HG02840 (cell line): ENCODE data around the gene FOLR3.
"Not testable (repeated sequence)": the region's sequence is repeated elsewhere in the genome, so short reads cannot be mapped to it uniquely, and the experiment has no call there.

Source experiments
- ATAC-seq: cut with Tn5 transposase; IDR thresholded peaks from one replicate; pipeline ENCODE4 v1.9.1; 2021; ENCODE audit warnings: mild to moderate bottlenecking, moderate library complexity, moderate number of reproducible peaks; ENCODE audit not compliant: unreplicated experiment, low FRiP score

FOLR3 gene

DNA sequence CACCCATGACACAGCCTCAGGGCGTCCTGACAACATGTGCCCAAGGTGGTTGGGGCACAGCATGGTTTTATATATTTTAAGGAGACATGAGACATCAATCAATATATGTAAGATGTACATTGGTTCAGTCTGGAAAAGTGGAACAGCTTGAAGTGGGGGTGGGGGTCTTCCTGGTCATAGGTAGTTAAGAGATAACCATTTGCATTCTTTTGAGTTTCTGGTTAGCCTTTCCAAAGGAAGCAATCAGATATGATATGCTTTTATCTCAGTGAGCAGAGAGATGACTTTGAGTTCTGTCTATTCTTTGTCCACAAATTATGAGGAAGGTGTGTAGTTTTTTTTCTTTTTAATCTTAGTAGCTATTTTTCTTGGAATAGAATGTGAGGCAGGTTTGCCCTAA is 12.9 kb upstream of the FOLR3 start:
- no peak for ATAC-seq

DNA sequence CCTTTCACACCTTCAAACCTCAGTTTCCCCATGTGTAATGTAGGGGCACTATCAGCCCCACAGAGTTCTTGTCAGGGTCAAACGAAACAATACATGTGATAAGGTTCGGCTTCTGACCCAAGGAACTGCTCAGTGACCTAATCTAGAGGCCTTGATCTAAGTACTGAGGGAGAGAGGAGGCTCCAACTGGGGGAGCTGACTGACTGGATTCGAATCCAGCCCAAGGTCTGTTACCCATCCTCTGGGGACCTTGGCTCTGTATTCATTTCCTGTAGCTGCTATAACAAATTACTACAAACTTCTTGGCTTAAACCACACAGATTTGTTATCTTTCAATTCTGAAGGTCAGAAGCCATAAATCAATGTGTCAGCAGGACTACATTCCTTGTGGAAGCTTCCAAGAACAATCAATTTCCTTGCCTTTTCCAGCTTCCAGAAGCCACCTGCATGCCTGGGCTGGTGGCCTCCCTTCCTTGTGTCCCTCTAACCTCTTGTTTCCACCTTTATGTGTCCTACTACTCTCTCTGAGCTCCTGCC is 12.3 kb upstream of the FOLR3 start:
- no peak for ATAC-seq

DNA sequence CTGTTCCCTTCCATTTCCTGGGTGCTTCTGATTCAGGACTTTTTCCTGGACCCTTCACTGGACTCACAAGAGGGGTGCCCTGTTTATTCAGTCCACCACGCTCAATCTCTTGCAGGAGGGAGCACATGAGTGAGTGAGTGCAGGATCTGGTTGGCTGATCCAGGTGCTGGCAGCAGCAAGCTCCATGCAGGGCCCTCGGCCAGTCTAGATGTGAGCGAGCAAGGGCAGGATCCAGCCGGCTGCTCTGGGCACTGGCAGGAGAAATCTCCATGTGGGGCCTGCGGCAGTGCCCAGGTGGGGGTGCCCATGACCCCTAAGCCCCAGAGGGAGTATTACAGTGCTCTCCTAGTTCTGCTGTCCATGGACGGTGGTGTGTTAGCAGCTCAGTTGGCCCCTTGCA is 11.5 kb upstream of the FOLR3 start:
- no peak for ATAC-seq

DNA sequence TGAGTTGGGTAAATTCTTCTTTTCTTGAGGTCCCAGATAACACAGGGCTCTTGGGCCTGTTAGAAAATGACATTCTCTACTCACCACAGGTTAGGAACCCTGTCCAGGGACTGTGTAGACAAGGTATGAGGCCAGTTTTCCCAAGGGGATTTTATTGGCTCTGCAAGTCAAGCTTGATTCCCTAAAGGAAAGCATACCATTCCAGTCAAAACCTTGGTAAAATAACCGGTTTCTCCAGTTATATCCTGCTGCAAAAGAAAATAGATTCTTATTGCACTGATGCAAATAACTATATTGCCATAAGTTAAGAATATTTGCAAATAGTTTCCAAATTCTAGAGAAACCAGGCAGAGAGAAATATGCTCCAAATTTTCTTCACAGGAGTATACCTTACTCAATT is 9.6 kb upstream of the FOLR3 start:
- no peak for ATAC-seq

DNA sequence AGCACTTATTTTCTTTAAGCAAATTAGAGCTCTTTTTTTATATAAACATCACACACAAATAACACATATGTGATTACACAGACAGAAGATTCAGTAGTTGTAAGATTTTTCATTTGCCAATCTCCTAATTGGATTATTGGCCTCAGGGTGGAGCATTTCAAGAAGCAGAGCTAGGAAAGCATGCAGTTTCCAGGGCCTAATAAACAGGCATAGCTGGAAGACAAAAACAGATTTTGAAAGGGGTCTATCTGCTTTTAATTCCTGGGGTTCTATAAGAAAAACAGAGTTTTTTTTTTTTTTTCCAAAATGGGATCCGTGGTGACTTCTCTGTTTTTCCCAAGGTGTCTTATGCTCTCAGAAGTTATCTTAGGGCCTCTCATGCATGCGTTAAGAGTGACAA is 7.6 kb upstream of the FOLR3 start:
- ATAC-seq, result no peak

DNA sequence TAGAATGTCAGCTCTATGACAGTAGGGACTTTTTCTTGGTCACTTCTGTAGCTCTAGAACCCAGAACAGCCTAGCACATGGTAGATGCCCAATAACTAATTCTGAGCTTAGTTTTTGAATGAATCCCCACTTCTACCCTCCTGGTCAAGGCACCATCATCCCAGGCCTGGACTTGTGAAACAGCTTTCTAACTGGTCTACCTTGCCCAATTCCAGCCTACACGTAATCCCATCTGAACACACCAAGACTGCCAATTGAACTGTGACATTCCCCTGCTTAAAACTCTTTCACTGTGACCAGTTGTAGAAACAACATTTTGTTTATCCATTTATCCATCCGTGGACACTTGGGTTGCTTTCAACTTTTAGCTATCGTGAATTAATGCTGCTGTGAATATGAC is 6.1 kb upstream of the FOLR3 start:
- no peak for ATAC-seq

DNA sequence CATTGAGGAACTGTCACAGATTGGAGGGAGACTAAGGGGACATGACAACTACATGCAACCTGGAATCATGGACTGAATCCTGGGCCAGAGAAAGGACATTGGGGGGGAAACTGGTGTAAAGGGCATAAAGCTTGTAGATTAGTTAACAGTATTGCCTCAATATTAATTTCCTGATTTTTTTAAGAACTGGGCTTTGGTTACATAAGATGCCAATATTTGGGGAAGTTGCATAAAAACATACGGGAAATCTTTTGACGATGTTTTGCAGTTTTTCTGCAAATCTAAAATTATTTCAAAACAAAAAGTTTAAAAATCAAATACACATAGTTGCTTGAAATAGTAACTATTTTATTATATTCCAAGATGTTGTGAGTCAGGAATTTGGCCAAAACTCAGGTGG is 2.9 kb upstream of the FOLR3 start:
- no peak for ATAC-seq

DNA sequence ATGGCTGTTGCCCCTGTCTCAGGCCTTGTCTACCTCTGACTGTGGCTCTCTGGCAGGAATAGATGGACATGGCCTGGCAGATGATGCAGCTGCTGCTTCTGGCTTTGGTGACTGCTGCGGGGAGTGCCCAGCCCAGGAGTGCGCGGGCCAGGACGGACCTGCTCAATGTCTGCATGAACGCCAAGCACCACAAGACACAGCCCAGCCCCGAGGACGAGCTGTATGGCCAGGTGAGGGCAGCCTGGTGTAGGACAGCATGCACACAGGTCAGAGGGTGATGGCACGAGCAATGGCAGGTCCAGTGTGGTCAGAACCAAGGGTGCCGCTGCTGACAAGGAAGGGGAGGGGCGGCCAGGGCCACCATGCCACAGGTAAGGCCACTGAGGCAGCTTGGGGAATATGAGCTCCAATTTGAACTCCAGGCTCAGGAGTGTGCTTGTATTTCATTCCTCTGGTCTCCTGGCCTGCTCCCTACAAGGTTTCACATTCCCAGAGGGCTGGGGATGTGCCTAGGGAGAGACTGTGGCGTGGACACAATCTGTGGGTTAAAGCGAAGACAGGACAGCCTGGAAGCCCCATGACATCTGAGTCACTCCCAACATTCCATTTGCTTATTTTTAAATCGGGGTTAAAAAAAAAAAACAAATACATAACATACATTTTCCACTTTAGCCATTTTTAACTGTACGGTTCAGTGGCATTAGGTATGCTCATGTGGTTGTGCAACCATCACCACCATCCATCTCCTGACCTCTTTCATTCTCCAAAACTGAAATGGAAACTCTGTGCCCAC is 562 bp downstream of the FOLR3 start:
- ATAC-seq, result no peak

DNA sequence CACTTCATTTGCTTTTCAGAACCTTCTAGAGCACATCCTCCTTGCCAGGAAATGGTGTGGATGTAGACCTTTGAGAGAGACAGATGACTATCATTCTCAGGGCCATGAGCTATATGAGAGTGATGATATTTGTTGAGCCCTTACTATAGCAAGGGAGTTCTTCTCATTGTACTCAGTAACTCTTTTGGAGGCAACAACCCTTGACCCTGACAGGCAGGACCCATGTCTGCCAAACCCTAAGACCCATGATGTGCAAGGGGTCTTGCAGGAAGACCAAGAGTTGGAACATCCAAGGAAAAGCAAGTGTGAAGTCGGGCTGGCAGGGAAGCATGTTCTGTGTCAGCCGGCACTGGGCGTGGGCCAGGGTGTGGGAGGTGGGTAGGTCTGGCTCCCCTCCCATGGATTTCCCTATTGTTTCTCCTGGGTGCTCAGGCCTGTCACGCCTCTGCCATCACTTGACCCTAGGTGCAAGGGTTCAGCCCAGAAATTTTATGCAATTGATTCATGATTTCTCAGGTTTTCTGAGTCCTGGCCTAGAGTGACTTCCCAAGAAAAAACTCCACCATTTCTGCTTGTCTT is 1.2 kb downstream of the FOLR3 start:
- ATAC-seq, result no peak

DNA sequence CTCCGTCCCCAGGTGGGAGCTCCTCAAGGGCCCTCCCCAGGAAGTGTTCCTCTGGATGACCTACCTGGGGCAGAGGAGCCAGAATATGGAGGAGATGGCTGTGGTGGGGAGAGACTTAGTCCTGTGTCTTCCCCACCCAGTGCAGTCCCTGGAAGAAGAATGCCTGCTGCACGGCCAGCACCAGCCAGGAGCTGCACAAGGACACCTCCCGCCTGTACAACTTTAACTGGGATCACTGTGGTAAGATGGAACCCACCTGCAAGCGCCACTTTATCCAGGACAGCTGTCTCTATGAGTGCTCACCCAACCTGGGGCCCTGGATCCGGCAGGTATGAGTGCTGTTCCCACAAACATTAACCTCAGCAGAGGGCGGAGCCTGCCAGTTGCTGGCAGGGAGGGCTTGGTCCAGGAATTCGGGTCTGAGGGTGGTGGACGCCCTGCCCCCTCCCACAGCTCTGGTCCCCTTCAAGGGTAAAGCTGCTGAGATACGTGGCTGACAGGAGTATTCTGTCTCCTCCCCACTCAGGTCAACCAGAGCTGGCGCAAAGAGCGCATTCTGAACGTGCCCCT is 3.4 kb downstream of the FOLR3 start:
- ATAC-seq, result no peak

DNA sequence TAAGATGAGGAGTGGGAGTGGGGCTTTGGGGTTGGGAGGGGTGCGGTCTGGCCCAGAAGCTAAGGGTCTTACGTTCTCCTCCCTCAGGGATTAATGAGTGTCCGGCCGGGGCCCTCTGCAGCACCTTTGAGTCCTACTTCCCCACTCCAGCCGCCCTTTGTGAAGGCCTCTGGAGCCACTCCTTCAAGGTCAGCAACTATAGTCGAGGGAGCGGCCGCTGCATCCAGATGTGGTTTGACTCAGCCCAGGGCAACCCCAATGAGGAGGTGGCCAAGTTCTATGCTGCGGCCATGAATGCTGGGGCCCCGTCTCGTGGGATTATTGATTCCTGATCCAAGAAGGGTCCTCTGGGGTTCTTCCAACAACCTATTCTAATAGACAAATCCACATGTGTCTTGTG is 4.0 kb downstream of the FOLR3 start:
- no peak for ATAC-seq

DNA sequence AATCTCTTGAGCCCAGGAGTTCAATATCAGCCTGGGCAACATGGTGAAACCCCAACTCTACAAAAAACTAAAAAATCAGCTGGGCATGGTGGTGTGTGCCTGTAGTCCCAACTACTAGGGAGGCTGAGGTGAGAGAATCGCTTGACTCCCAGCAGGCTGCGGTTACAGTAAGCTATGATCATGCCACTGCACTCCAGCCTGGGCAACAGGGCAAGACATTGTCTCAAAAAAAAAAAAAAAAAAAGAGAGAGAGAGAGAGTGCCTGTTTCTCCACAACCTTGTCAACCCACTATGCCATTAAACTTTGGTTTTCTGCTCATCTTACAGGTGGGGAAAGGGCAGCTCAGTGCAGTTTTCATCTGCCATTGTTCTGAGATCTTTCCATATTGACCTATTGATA is 5.1 kb downstream of the FOLR3 start:
- no peak for ATAC-seq

DNA sequence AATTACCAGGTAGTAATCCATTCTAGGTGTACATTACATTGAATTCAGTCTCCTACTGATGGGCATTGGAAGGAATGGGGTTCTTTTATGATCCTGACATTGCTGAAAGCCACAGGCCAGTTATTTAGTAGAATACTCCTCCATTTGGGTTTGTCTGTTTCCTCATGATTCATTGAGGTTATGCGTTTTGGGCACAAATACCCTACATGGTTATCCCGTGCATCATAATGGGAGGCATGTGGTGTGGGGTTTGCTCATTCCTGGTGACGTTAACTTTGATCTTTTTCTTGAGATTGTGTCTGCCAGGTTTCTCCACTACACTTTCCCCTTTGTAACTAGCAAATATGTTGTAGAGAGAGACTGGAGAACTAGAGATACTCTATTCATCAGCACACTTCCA is 5.5 kb downstream of the FOLR3 start:
- ATAC-seq, result no peak

DNA sequence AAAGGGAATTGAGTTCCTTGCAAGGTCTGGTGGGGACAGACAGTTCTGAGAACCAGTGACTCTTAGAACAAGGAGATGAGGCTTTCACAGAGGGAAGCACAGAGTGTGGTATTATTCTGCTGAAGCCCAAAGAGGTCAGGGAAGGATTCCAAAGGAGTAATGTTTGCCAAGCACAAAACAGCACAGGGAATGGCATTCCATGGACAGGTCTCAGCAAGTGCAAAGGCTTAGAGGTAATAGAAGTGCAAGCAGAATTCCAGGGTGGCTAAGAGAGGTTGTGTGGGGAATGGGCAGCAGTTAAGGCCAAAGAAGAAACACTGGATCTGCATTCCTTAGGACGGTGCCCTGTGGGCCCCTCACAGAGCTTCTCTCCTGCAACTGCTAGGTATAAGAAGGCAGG is 6.6 kb downstream of the FOLR3 start:
- not testable (repeated sequence) for ATAC-seq

DNA sequence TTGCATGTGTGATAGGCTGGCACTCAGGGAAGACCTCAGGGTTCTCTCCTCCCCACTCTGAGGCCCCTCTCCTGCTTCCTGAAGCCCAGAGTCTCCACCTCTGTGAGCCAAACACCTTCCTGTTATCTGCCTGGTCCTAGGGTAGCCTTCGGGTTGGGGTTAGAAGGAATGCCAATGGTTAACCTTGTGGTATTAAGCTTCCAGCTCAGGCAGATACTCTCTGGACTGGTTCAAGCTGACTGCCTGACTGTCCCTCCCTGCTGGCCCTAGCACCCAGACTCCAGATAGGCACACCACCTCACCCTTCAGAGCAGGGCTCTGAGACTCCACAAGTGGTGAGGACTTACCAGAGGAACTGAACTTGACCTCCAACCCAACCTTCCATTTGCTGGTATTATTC is 7.0 kb downstream of the FOLR3 start:
- ATAC-seq, result not testable (repeated sequence)

DNA sequence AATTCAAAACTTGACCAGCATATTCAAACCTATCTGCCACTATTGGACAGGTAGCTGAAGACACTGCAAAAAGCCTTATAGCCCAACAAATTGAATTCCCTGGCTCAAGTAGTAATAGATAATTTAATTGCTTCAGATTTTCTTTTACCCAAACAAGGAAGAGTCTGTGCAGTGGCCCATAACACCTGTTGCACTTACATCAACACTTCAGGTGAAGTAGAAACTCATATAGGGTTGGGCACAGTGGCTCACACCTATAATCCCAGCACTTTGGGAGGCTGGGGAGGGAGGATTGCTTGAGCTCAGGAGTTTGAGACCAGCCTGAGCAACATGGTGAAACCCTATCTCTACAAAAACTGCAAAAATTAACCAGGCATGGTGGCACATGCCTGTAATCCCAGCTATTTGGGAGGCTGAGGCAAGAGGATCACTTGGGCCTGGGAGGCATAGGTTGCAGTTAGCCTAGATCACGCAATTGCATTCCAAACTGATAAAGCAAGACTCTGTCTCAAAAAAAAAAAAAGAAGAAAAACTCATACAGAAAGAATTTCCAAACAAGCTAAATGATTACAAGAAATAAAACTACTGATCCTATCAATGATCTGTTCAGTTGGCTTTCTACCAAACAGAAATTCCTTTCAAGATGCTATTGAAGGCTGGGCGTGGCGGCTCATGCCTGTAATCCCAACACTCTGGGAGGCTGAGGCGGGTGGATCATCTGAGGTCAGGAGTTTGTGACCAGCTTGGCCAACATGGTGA is 9.5 kb downstream of the FOLR3 start:
- no peak for ATAC-seq

DNA sequence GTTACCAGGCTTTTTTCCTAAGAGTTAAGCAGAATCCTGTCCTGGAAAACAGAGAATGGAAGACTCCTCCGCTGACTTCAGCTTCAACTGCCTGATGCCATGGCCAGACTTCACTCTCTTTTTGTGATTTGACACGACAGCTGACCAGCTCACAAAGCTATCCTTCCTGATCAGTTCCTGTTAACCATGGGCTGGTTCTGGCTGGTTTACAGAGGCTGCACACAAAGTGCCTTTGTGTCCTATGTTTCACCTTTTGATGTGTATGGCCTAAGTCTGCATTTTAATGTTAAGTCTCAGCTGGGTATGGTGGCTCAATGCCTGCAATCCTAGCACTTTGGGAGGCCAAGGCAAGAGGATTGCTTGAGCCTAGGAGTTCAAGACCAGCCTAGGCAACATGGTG is 11.1 kb downstream of the FOLR3 start:
- ATAC-seq, result no peak

DNA sequence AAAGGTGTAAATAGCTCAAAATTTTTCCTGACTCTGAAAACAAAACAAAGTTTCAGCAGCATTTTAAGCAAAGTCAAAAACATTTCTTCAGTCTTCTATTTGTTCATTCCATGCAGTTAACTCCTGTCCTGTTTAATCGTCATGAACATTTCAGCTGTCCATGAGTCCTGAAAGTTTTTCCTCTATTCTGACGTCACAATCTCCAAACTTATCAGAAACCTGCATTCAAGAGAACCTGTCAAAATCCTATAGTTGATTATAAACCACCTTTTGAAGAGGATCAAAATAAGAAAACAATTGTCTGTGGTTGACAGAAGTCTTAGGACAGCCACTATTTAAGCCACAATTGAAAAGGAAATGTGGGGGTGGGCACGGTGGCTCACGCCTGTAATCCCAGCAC is 15.4 kb downstream of the FOLR3 start:
- no peak for ATAC-seq

DNA sequence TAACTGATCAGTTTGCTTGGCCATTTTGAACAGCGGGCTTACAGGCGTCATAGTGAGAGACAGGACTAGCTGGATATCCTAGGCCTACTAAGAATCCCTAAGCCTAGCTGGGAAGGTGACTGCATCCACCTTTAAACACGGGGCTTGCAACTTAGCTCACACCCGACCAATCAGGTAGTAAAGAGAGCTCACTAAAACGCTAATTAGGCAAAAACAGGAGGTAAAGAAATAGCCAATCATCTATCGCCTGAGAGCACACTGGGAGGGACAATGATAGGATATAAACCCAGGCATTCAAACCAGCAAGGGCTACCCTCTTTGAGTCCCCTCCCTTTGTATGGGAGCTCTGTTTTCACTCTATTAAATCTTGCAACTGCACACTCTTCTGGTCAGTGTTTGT is 18.3 kb downstream of the FOLR3 start:
- ATAC-seq, result not testable (repeated sequence)

DNA sequence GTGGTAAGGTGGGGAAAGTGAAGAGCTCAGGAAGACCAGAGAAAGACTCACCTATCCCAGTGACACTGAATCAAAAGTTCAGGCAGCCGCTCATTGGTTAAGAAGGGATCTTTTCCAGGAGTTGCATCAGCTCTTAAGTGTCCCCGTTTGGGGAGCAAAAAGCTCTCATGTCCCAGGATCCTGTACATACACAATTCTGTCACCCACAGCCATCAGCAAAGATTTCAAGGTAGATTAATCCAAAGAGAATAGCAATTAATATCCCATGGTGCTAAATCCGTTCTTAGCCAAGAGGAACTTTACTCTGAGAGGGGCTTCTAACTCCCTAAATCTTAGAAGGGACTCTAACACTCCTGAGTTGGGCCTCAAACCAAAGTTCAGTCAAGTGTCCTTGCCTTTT is 19.3 kb downstream of the FOLR3 start:
- no peak for ATAC-seq

DNA sequence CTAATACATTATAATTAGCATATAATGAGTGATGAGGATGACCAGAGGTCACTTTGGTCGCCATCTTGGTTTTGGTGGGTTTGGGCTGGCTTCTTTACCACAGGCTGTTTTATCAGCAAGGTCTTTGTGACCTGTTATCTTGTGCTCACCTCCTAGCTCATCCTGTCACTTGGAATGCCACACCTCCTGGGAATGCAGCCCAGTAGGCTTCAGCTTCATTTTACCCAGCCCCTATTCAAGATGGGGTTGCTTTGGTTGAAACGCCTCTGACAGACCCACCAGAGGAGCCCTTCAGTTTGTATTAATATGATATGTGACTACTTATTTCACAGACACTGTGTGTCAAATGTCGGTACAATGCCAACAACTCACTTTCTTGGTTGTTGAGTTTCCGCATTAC is 20.2 kb downstream of the FOLR3 start:
- no peak for ATAC-seq
